Measurements from ENCODE around the gene NSD1. TPM values are rescaled to one million over a fixed set of nuclear protein-coding genes. Genes with fewer than 3 reads are reported as not detected.
"Not testable (repeated sequence)": the region's sequence is repeated elsewhere in the genome, so short reads cannot be mapped to it uniquely, and the experiment has no call there.

The NSD1 gene
- total RNA-seq, 1 donor from 2014 or later, result 40.0 TPM

DNA sequence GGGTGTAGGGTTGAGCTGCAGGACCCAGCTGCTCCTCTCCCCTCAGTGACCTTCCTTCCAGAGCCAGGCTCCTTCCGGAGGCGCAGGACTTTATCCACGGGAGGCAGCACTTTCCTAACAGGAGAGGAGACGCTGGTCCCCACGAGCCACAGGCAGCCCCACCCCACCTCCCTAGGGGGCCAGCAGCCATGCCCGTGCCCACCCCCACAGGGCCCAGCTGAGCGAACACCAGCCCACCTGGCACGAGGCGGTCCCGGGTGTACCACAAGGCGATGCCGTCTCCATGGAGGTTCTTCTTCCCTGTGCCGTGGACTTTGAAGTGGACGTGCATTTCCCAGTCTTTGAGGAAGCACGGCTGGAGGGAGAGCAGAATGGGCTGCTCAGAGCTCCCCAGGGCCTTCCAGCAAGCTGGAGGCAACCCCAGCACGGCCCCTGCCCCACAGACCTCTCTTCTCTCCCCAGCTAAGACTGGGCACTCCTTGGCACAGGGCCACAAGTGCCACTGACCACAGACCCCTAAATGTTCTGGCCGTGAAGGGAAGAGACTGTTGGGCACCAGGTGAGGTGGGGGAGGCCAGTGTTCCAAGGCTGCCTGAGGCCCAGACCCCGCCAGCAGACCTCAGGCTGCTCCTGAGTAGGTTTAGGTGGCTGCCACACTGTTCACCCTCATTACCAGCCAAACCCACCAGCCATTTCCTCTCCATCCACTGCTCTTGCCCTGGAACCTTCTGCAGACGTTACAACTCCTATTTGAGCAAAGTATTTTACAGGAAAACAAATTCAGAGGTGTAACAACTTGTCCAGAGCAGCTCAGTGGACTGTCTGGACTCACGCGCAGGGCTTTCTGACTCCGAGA is 204.9 kb downstream of the NSD1 start:
- DNase-seq (ENCODE audit: extremely low read depth, low read depth, low spot score), result no peak

DNA sequence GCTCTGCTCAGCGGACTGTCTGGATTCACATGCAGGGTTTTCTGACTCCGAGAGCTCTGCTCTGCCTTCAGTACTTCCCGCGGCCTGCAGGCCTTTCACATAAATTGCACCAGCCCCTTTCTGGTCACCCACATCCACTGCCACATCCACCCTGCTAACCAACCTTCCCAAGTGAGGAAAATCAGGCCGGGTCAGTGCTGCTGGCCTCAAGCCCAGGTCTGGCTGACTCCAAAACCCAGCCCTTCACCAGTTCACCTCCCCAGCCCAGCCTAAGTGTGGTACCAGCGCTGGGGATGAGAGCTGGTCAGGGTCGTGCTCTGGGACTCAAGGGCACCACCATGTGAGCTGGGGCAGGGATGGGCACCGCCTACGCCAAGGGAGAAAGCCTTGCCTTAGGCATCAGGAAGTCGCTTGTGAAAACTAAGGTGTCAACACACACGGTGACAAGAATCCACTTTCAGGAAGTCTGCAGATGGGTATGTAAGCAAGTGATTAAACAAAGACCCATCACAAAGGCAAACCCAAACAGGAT is 205.6 kb downstream of the NSD1 start:
- no peak for DNase-seq (ENCODE audit: extremely low read depth, low read depth, low spot score)

DNA sequence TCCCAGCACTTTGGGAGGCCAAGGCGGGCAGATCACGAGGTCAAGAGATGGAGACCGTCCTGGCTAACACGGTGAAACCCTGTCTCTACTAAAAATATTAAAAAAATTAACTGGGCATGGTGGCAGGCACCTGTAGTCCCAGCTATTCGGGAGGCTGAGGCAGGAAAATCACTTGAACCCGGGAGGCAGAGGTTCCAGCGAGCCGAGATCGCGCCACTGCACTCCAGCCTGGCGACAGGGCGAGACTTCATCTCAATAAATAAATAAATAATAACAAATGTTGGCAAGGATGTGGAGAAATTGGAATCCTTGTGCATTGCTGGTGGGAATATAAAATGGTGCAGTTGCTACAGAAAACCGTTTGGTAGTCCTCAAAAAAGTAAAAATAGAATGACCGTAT is 209.4 kb downstream of the NSD1 start:
- not testable (repeated sequence) for DNase-seq (ENCODE audit: extremely low read depth, low read depth, low spot score)

DNA sequence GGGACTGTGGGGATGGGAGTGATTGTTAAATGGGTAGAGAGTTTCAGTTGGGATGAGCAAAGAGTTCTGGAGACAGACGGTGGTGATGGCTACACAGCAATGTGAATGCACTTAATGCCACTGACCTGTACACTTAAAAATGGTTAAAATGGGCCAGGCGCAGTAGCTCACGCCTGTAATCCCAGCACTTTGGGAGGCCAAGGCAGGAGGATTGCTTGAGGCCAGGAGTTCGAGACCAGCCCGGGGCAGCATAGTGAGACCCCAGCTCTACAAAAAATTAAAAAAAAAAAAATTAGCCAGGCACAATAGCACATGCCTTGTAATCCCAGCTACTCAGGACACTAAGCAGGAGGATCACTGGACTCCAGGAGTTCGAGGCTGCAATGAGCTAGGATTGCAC is 210.2 kb downstream of the NSD1 start:
- DNase-seq (ENCODE audit: extremely low read depth, low read depth, low spot score), result no peak

DNA sequence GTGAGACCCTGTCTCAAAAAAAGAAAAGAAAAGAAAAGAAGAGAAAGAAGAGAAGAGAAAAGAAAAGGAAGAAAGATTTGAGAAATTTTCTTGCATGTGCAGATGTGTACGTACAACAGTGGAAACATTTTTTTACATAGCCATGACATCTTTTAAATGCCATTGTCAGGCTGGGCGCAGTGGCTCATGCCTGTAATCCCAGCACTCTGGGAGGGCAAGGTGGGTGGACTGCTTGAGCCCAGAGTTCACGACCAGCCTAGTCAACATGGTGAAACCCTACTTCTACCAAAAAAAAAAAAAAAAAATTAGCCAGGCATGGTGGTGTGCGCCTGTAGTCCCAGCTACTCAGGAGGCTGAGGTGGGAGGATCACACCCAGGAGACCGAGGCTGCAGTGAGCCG is 211.3 kb downstream of the NSD1 start:
- no peak for DNase-seq (ENCODE audit: extremely low read depth, low read depth, low spot score)

DNA sequence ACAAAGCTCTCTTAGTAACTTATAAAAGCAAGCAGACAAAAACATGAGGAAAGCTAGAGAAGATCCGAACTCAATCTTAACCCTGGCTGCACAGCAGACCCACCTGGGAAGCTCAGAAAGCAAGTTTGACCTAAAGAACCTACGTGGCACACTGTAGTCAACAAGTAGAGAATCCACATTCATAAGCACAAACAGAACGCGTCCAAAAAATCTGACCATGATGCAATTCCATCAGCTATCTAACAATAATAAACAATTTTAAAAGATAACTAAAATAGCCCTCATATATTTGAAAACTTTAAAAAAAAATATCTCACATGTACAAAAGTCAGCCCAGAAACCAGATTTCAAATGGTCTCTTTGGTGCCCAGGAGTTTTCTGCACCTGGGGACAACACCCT is 213.2 kb downstream of the NSD1 start:
- no peak for DNase-seq (ENCODE audit: extremely low read depth, low read depth, low spot score)

DNA sequence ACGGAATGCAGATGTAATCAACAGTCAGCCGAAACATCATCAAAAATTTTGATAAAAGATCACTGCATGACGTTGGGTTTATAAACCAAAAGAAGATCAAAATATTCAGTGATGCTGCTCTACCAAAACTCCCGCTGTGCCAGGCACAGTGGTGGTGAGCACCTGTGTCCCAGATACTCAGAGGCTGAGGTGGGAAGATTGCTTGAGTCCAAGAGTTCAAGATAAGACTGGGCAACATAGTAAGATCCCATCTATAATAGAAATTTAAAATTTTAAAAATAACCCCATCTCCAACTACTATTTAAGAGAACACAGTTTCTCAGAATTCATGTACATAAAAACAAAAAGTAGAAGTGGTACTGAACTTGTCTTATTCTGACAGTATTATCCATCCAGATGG is 214.1 kb downstream of the NSD1 start:
- DNase-seq (ENCODE audit: extremely low read depth, low read depth, low spot score), result no peak

DNA sequence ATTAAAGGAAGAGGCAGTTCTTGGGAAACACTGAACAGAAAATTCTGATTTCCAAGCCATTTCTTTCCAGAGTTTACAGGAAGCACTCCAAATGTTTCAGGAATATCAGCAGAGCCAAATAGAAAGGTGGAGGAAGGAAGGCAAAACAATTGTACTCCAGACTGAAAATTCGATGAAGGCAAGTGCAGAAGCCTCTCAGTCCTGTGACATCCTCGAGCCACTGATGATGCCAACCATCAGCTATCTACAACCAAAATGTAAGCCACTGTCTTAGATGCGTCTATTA is 215.7 kb downstream of the NSD1 start:
- DNase-seq (ENCODE audit: extremely low read depth, low read depth, low spot score), result no peak

DNA sequence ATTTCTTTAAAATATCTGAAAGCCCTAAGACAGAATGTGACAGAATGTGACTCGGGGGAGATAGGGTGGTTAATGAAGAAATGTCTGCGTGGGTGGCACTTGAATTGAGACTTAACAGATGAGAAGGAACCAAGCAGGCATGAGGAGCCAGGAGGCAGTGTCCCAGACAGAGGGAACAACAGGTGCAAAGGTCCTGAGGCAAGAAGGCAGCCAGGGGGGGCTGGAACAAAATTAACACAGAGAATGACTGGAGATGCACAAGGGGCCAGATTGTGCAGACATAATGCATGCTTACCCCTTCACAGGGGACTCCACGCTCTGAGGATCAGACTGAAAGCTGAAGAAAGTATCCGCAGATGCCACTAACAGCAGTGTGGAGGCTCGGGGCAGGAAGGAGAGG is 216.2 kb downstream of the NSD1 start:
- no peak for DNase-seq (ENCODE audit: extremely low read depth, low read depth, low spot score)

Other genes with a start within 250 kb of the NSD1 start
- gene HK3, start 234.4 kb upstream of the NSD1 start, total RNA-seq, result not detected in 2 replicates
- 23.0 and 30.8 TPM in 2 replicates for gene UIMC1, start 127.0 kb upstream of the NSD1 start, total RNA-seq
- 14.8 and 18.1 TPM in 2 replicates for gene ZNF346, start 111.1 kb upstream of the NSD1 start, total RNA-seq
- 4.8 and 6.2 TPM in 2 replicates for gene FGFR4, start 46.9 kb upstream of the NSD1 start, total RNA-seq
- 30.8 and 36.8 TPM in 2 replicates for gene RAB24, start 169.9 kb downstream of the NSD1 start, total RNA-seq
- 145 and 147 TPM in 2 replicates for gene PRELID1, start 170.0 kb downstream of the NSD1 start, total RNA-seq
- 6.0 and 12.3 TPM in 2 replicates for gene MXD3, start 178.1 kb downstream of the NSD1 start, total RNA-seq
- 295 and 316 TPM in 2 replicates for gene LMAN2, start 217.9 kb downstream of the NSD1 start, total RNA-seq
- gene RGS14, start 224.2 kb downstream of the NSD1 start, total RNA-seq, result 9.8 and 12.8 TPM in 2 replicates

Data from glomerular endothelial cell (primary cell).